IPS DF 19.7 (cell line): Measurements from ENCODE around the gene ABCC2.
"Not testable (repeated sequence)": the region's sequence is repeated elsewhere in the genome, so short reads cannot be mapped to it uniquely, and the experiment has no call there.

ENCODE experiments used
- DNase-seq: peaks from one replicate; pipeline ENCODE4 v3.0.0-alpha.2; 2013; ENCODE audit warnings: low read depth, low spot score

The ABCC2 gene

GRCh38 chr10:99782447-99783286, at the start of gene ABCC2:
ABCC2 (plus strand) TSS chr10:99782640; CDS start chr10:99782845, 205 bp downstream.
- no peak for DNase-seq

- DNase-seq, result no peak
Observed at GRCh38 chr10:99733366-99733765, 49.1 kb upstream of the ABCC2 start.

GRCh38 chr10:99734111-99734510, 48.3 kb upstream of the ABCC2 start:
- DNase-seq, result not testable (repeated sequence)

- DNase-seq, result no peak
Observed at GRCh38 chr10:99740260-99740659, 42.2 kb upstream of the ABCC2 start.

GRCh38 chr10:99740933-99741559, 41.4 kb upstream of the ABCC2 start:
- DNase-seq, result no peak

GRCh38 chr10:99742254-99742653, 40.2 kb upstream of the ABCC2 start:
- no peak for DNase-seq

- no peak for DNase-seq
Observed at GRCh38 chr10:99742701-99743100, 39.7 kb upstream of the ABCC2 start.

GRCh38 chr10:99743841-99744240, 38.6 kb upstream of the ABCC2 start:
- no peak for DNase-seq

- not testable (repeated sequence) for DNase-seq
Observed at GRCh38 chr10:99746166-99746565, 36.3 kb upstream of the ABCC2 start.

- no peak for DNase-seq
Observed at GRCh38 chr10:99748823-99749451, 33.5 kb upstream of the ABCC2 start.

- DNase-seq, result no peak
Observed at GRCh38 chr10:99750641-99751040, 31.8 kb upstream of the ABCC2 start.

- no peak for DNase-seq
Observed at GRCh38 chr10:99754670-99755069, 27.8 kb upstream of the ABCC2 start.

- no peak for DNase-seq
Observed at GRCh38 chr10:99756159-99756558, 26.3 kb upstream of the ABCC2 start.

GRCh38 chr10:99758211-99758891, 24.1 kb upstream of the ABCC2 start:
- no peak for DNase-seq

- no peak for DNase-seq
Observed at GRCh38 chr10:99760321-99760720, 22.1 kb upstream of the ABCC2 start.

GRCh38 chr10:99761365-99761764, 21.1 kb upstream of the ABCC2 start:
- no peak for DNase-seq

- DNase-seq, result no peak
Observed at GRCh38 chr10:99765672-99766301, 16.7 kb upstream of the ABCC2 start.

GRCh38 chr10:99766302-99766681, 16.1 kb upstream of the ABCC2 start:
- no peak for DNase-seq

GRCh38 chr10:99767901-99768300, 14.5 kb upstream of the ABCC2 start:
- DNase-seq, result no peak

- DNase-seq, result no peak
Observed at GRCh38 chr10:99768556-99768955, 13.9 kb upstream of the ABCC2 start.

GRCh38 chr10:99769706-99770105, 12.7 kb upstream of the ABCC2 start:
- no peak for DNase-seq
